B cell (primary cell): ENCODE measurements around the gene GABRB2. TPM values are rescaled to one million over a fixed set of nuclear protein-coding genes. Genes with fewer than 3 reads are reported as not detected.

ENCODE experiments used
- ATAC-seq: fragments of 200-7000 bp; cut with Tn5 transposase; one replicate; pipeline ENCODE4 v1.10.0; 2021; ENCODE audit warnings: low read depth, mild to moderate bottlenecking, moderate number of reproducible peaks, moderate library complexity
- CTCF ChIA-PET: fragments of 350-600 bp; sonication (Branson Sonifier 250); formaldehyde crosslinking; loops from one replicate; lab custom pipeline; 2021; ENCODE audit warnings: antibody characterized with exemption, inconsistent platforms; lab: Charles Lee
- POLR2A ChIA-PET: fragments of 350-600 bp; sonication (Branson Sonifier 250); formaldehyde crosslinking; loops from one replicate; lab custom pipeline; 2021; ENCODE audit warnings: antibody characterized with exemption; lab: Charles Lee
- DNase-seq: peaks from one replicate; pipeline ENCODE4 v3.0.0; 2013
- H2AFZ ChIP-seq: 2 replicates; pipeline ENCODE4 v1.6.1; 2012; ENCODE audit warnings: mild to moderate bottlenecking, low read depth, low read length; ENCODE audit not compliant: insufficient read depth, poor library complexity, severe bottlenecking
- H3K27ac ChIP-seq, 2 donors: 1 replicate in 1 of 2; 2 replicates in 1 of 2; pipeline ENCODE4 v1.5.1; 2012 to 2013; ENCODE audit warnings: low read length in 2 of 2, mild to moderate bottlenecking in 2 of 2, moderate library complexity in 1 of 2
- H3K27me3 ChIP-seq, 4 experiments: fragments of 200-600 bp in 1 of 4; sonication (generic) in 1 of 4; replicated peaks in 1 of 4; 1 replicate in 2 of 4; 2 replicates in 2 of 4; pipeline versions ENCODE4 v1.6.1 to v1.7.0; 2013 to 2016; ENCODE audit warnings: low read length in 3 of 4, mild to moderate bottlenecking in 2 of 4, mixed read lengths in 1 of 4, moderate library complexity in 1 of 4; ENCODE audit not compliant: insufficient read depth in 4 of 4, control insufficient read depth in 3 of 4; ENCODE audit errors: control extremely low read depth in 1 of 4
- H3K36me3 ChIP-seq, 2 experiments: replicated peaks in 1 of 2; 1 replicate in 1 of 2; 2 replicates in 1 of 2; pipeline versions ENCODE4 v1.6.1 to v1.7.1; 2013; ENCODE audit warnings: low read length in 1 of 2; ENCODE audit not compliant: insufficient read depth in 2 of 2, control insufficient read depth in 1 of 2; ENCODE audit errors: control extremely low read depth in 1 of 2, extremely low read depth in 1 of 2
- H3K4me1 ChIP-seq, 2 donors: fragments of 200-600 bp in 1 of 2; sonication (generic) in 1 of 2; 1 replicate in 1 of 2; 2 replicates in 1 of 2; pipeline versions ENCODE4 v1.5.1 to v1.6.1; 2013 to 2017; ENCODE audit warnings: low read length in 2 of 2; ENCODE audit not compliant: control insufficient read depth in 2 of 2, insufficient read depth in 2 of 2
- H3K4me2 ChIP-seq: replicated peaks from 2 replicates; pipeline ENCODE3; 2012; ENCODE audit warnings: mild to moderate bottlenecking, low read depth, low read length; ENCODE audit not compliant: poor library complexity, severe bottlenecking
- H3K4me3 ChIP-seq, 5 experiments: fragments of 200-600 bp in 1 of 5; sonication (generic) in 1 of 5; 1 replicate in 3 of 5; 2 replicates in 2 of 5; pipeline versions ENCODE4 v1.5.1 to v1.7.0; 2011 to 2016; ENCODE audit warnings: low read length in 4 of 5, mild to moderate bottlenecking in 4 of 5, low read depth in 2 of 5, control low read depth in 1 of 5, moderate library complexity in 1 of 5; ENCODE audit not compliant: insufficient read depth in 1 of 5; ENCODE audit errors: control extremely low read depth in 1 of 5, extremely low read depth in 1 of 5
- H3K79me2 ChIP-seq: fragments of 200-600 bp; sonication (generic); one replicate; pipeline ENCODE4 v1.6.0; 2016; ENCODE audit warnings: low read length; ENCODE audit not compliant: control insufficient read depth, insufficient read depth
- H3K9ac ChIP-seq: fragments of 200-600 bp; sonication (generic); 2 replicates; pipeline ENCODE4 v1.6.1; 2017; ENCODE audit warnings: mild to moderate bottlenecking, low read length, moderate library complexity
- H3K9me3 ChIP-seq, 3 donors: one replicate each; pipeline versions ENCODE4 v1.6.1 to v1.7.1; 2013; ENCODE audit warnings: low read length in 2 of 3; ENCODE audit not compliant: control insufficient read depth in 2 of 3, insufficient read depth in 1 of 3; ENCODE audit errors: control extremely low read depth in 1 of 3
- H4K20me1 ChIP-seq: 2 replicates; pipeline ENCODE4 v1.6.0; 2012; ENCODE audit warnings: mild to moderate bottlenecking, low read length; ENCODE audit not compliant: insufficient read depth, control insufficient read depth, poor library complexity, severe bottlenecking
- H3K27ac Mint-ChIP-seq: one replicate; pipeline ENCODE4 v1.8.0; 2021; ENCODE audit warnings: mixed read lengths
- H3K27me3 Mint-ChIP-seq: one replicate; pipeline ENCODE4 v1.8.0; 2021; ENCODE audit warnings: mixed read lengths
- H3K4me1 Mint-ChIP-seq: one replicate; pipeline ENCODE4 v1.8.0; 2021; ENCODE audit warnings: mixed read lengths
- H3K4me3 Mint-ChIP-seq: one replicate; pipeline ENCODE4 v1.8.0; 2021; ENCODE audit warnings: mixed read lengths
- H3K9me3 Mint-ChIP-seq: one replicate; pipeline ENCODE4 v1.8.0; 2022; ENCODE audit warnings: mixed read lengths; ENCODE audit not compliant: insufficient read depth
- EZH2 ChIP-seq: IDR thresholded peaks from 2 replicates; pipeline ENCODE4 v1.6.1; 2012; ENCODE audit warnings: borderline replicate concordance, low read depth, mild to moderate bottlenecking, moderate library complexity, low read length; ENCODE audit not compliant: insufficient read depth, poor library complexity, severe bottlenecking
- WGBS: methylation state at CpG from one replicate; pipeline ENCODE4 v1.1.5; 2013; ENCODE audit warnings: missing lambda C conversion rate; ENCODE audit not compliant: insufficient coverage; 5-methylcytosine and 5-hydroxymethylcytosine counted together
- intact Hi-C: fragments of 100-400 bp; cut with micrococcal nuclease; formaldehyde crosslinking; loops from one replicate; pipeline ENCODE4 v1.10.0; 2022
- polyA plus RNA-seq: library from polyadenylated mRNA; depleted of rRNA; stranded (reverse); fragments of >200 nt; gene quantifications from 2 replicates; pipeline ENCODE4 v1.2.3, GENCODE V29; 2012
- total RNA-seq, 2 donors: library from RNA; stranded (reverse); fragments of 120-200 nt in 1 of 2; gene quantifications; 1 replicate in 1 of 2; 2 replicates in 1 of 2; pipeline versions ENCODE4 v1.2.3 to v1.2.4, GENCODE V29; 2013 to 2022
- TF ChIP-seq, protein P1 (sequence below): fragments of 200-600 bp; IDR thresholded peaks from one replicate; pipeline ENCODE4 v1.8.0; 2022; ENCODE audit warnings: antibody characterized with exemption, mild to moderate bottlenecking

GABRB2 gene
- total and polyA plus RNA-seq, 2 donors (not counting 1 experiment from before 2014, with no cell fraction given) = 0.15 to 0.16 TPM

DNA sequence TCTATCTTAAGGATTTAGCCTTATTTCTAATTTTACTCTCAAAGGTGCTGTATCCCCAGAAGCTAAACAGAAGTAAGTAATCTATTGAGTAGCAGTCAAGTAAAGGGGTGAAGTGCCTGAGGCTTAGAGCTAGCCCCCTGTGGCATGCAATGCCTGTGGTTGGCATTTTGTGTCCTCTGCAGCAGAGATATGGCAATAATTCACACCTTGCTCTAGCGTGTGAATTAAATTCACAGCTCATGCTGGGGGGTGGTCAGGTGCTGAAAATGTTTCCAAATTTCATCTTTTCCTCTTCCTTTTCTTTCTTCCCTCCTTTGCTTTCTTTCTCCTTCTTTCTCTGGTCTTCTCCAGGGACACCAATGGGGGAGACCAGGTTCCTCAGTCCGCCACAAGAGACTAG, 262.1 kb downstream of the GABRB2 start:
- peaks cover 0 to 4% (median 0%) of the 10 kb centered on the region in 3 donors for H3K9me3 ChIP-seq
- Mint-ChIP-seq H3K9me3 (peaks cover 5% of the 10 kb centered on the region), H3K4me1 (no peaks in the 10 kb centered on the region), H3K27me3 (no peaks in the 10 kb centered on the region), H3K4me3 (no peak overlapping the region), H3K27ac (no peak overlapping the region)
- TF ChIP-seq, protein P1, sequence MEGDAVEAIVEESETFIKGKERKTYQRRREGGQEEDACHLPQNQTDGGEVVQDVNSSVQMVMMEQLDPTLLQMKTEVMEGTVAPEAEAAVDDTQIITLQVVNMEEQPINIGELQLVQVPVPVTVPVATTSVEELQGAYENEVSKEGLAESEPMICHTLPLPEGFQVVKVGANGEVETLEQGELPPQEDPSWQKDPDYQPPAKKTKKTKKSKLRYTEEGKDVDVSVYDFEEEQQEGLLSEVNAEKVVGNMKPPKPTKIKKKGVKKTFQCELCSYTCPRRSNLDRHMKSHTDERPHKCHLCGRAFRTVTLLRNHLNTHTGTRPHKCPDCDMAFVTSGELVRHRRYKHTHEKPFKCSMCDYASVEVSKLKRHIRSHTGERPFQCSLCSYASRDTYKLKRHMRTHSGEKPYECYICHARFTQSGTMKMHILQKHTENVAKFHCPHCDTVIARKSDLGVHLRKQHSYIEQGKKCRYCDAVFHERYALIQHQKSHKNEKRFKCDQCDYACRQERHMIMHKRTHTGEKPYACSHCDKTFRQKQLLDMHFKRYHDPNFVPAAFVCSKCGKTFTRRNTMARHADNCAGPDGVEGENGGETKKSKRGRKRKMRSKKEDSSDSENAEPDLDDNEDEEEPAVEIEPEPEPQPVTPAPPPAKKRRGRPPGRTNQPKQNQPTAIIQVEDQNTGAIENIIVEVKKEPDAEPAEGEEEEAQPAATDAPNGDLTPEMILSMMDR = no peak
- no peak for TF ChIP-seq EZH2
- DNase-seq (no peak), ATAC-seq (no peak)
- intact Hi-C loops = no loop called here
- ChIA-PET CTCF (no interaction called here), POLR2A (no interaction called here)
- no peaks in the 10 kb centered on the region for H3K79me2 ChIP-seq
- H4K20me1 ChIP-seq = no peaks in the 10 kb centered on the region
- H3K4me2 ChIP-seq = no peak overlapping the region
- H3K4me3 ChIP-seq = no peak overlapping the region
- no peaks in the 10 kb centered on the region for H3K4me1 ChIP-seq
- no peaks in the 10 kb centered on the region for H3K27me3 ChIP-seq
- H2AFZ ChIP-seq = no peak overlapping the region
- no peak overlapping the region for H3K9ac ChIP-seq
- no peaks in the 10 kb centered on the region for H3K36me3 ChIP-seq
- H3K27ac ChIP-seq = no peak overlapping the region
- no CpG with 5 or more reads among the region's 2 CpGs for WGBS

DNA sequence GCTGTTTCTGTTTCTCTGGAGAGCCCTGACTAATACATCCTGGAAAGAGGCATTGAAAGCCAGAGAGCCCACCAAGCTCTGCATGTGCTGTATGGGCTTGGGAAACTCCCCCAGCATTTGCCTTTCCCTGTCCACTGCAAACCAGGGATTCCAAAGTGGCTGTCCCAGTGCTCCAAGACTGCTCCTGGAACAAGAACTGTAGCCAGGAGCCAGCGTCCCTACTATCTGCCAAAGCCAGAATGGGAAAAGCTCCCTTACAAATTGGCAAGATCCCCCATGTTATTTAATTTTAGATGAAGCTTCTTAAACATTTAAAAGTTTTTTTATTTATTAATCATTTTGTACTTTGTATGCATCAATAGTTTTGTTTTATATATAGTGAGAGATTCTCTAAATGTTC, 263.2 kb downstream of the GABRB2 start:
- Histone ChIP-seq H3K36me3 (no peaks in the 10 kb centered on the region), H2AFZ (no peak overlapping the region), H3K27me3 (no peaks in the 10 kb centered on the region), H3K9ac (no peak overlapping the region), H4K20me1 (no peaks in the 10 kb centered on the region), H3K4me3 (no peak overlapping the region), H3K9me3 (peaks cover 0 to 4% (median 0%) of the 10 kb centered on the region in 3 donors), H3K79me2 (no peaks in the 10 kb centered on the region), H3K4me2 (no peak overlapping the region), H3K4me1 (no peaks in the 10 kb centered on the region), H3K27ac (no peak overlapping the region)
- Mint-ChIP-seq H3K9me3 (peaks cover 5% of the 10 kb centered on the region), H3K4me3 (no peak overlapping the region), H3K4me1 (no peaks in the 10 kb centered on the region), H3K27me3 (no peaks in the 10 kb centered on the region), H3K27ac (no peak overlapping the region)
- ATAC-seq (no peak), DNase-seq (no peak)
- POLR2A ChIA-PET = no interaction called here
- TF ChIP-seq, protein P1 = no peak
- TF ChIP-seq EZH2 = no peak
- no CpG with 5 or more reads among the region's 1 CpG for WGBS
- intact Hi-C loops = no loop called here
- CTCF ChIA-PET = no interaction called here
